ENCODE data around the gene SEMA5A.

The SEMA5A gene

DNA sequence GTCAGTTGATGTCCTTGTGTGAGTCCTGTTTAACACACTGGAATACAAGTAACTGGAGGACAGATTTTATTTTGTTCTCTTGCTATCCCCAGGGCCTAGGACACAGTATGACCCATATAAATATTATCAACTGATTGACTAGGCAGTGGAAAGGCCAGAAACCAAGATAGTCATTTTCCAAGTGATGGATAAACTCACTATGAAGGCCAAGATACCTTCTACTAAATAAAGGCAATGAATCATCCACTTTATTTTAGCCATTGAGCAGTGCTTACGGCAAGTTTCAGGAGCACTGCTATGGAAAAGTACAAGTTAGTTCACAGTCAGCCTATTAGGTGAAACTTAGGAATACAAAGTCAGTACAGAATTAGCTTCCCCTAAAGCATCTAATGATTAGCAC is 153.2 kb downstream of the SEMA5A start:
- CTCF ChIA-PET = interaction anchor here (1.0 to 2.0 kb wide), 4 partner anchors 9 to 29 kb away, joined by 3 to 7 read pairs (median 4); no protein-coding TSS in a partner anchor
- POLR2A ChIA-PET = no interaction called here
- DNase-seq (ENCODE audit: extremely low spot score) = no peak
- TF ChIP-seq, protein P1, sequence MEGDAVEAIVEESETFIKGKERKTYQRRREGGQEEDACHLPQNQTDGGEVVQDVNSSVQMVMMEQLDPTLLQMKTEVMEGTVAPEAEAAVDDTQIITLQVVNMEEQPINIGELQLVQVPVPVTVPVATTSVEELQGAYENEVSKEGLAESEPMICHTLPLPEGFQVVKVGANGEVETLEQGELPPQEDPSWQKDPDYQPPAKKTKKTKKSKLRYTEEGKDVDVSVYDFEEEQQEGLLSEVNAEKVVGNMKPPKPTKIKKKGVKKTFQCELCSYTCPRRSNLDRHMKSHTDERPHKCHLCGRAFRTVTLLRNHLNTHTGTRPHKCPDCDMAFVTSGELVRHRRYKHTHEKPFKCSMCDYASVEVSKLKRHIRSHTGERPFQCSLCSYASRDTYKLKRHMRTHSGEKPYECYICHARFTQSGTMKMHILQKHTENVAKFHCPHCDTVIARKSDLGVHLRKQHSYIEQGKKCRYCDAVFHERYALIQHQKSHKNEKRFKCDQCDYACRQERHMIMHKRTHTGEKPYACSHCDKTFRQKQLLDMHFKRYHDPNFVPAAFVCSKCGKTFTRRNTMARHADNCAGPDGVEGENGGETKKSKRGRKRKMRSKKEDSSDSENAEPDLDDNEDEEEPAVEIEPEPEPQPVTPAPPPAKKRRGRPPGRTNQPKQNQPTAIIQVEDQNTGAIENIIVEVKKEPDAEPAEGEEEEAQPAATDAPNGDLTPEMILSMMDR (IDR thresholded peaks at IDR 0.05; ENCODE audit: control extremely low read depth, extremely low read depth, low read depth, missing control alignments) = no peak

DNA sequence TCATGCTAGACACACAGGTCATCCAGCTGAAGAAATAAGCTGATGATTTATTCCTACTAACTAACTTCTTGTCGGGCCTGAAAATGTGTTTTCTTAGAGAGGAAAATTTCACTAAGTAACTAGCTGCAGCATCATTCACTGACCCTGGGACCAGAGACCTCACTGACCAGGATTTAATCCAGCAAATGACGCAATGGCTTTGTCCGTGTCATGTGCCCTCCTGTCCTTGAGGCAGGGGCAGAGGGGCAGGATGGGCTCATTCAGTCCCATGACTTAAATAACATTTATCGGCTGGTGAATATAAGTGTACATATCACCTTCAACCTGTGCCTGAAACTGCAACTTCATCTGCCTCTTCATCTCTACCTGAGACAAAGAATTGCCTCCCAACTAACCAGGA is 154.8 kb downstream of the SEMA5A start:
- TF ChIP-seq, protein P1 (IDR thresholded peaks at IDR 0.05; ENCODE audit: control extremely low read depth, extremely low read depth, low read depth, missing control alignments) = no peak
- POLR2A ChIA-PET = no interaction called here
- DNase-seq (ENCODE audit: extremely low spot score) = no peak
- CTCF ChIA-PET = interaction anchor here (1.0 to 1.3 kb wide), 2 partner anchors 13 to 20 kb away, joined by 3 read pairs; no protein-coding TSS in a partner anchor

DNA sequence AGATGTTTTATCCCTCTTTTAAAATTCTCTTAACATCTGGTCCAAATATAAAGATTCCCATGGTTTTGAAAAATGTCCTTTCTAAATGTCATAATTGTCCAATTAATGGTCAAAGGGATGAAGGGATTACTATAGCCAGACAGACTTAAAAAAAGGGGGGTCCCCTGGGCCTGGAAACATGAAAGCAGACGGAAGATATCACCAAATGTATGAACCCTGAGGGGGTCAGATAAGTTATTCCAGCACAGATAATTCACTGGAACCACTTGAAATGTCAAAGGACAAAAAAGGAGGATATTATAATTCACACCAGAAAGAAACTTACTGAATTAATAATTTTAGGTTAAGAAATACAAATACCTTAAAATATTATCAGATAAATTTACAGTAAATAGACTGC is 155.8 kb downstream of the SEMA5A start:
- CTCF ChIA-PET = no interaction called here
- POLR2A ChIA-PET = no interaction called here
- no peak for DNase-seq (ENCODE audit: extremely low spot score)
- TF ChIP-seq, protein P1 (IDR thresholded peaks at IDR 0.05; ENCODE audit: control extremely low read depth, extremely low read depth, low read depth, missing control alignments) = no peak

DNA sequence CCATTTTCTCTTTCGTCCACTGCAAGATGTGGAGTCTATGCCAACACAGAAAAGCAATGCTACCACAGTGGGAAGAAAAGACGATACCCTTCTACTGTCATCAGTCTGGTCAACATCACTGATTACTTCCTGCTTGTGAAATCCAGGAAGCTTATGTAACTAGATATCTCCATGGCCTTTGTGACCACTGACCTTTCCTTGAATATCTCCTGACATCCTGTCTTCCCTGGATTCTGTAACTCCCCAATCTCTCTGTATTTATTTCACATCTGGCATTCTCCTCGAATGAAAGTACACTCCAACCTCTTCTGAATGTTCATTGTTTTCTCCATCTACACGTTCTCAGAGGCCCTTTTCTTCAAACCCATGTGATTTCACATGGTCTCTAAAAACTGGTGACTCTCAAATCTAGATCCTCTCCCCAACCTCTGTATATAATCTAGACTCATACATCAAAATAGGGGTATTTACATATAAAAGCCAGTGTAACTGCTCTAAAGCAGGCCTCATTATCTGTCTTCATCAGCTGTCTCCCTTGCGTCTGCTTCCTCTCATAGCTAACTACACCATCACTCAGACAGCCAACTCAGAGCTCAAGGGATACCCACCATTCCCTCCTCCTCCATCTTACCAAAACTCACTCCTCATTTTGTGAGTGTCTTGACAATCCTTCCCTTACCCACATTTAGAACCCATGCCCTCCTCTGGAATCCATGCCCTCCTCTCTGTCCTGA is 156.8 kb downstream of the SEMA5A start:
- CTCF ChIA-PET = interaction anchor here (1.4 to 1.8 kb wide), 2 partner anchors 11 to 67 kb away, joined by 3 to 6 read pairs; no protein-coding TSS in a partner anchor
- no peak for DNase-seq (ENCODE audit: extremely low spot score)

DNA sequence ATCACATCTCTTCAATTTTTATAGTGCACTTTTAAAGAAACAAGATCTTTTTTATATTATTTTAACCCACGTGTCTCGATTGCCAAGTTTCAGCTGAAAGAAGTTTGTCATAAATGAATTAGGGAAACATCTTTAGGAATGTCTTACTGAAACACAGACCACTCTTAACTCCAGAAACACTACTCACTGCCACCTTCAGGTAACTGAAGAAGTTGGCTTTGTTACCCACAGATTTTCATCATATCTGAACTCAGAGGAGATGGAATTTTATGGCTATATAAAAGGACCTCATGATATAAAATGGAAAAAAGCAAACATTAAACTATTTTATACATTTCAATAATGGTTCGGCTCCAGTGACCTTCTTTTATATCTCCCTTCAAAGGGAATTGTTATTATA is 158.0 kb downstream of the SEMA5A start:
- TF ChIP-seq, protein P1 (IDR thresholded peaks at IDR 0.05; ENCODE audit: control extremely low read depth, extremely low read depth, low read depth, missing control alignments) = no peak
- DNase-seq (ENCODE audit: extremely low spot score) = no peak
- POLR2A ChIA-PET = no interaction called here
- CTCF ChIA-PET = interaction anchor here (1.8 to 7.0 kb wide), 3 partner anchors 9 to 24 kb away, joined by 4 to 45 read pairs (median 6); no protein-coding TSS in a partner anchor

More for the DNA sequence above, 156.8 kb downstream of the SEMA5A start:
- TF ChIP-seq, protein P1 (IDR thresholded peaks at IDR 0.05; ENCODE audit: control extremely low read depth, extremely low read depth, low read depth, missing control alignments) = no peak
- POLR2A ChIA-PET = no interaction called here

DNA sequence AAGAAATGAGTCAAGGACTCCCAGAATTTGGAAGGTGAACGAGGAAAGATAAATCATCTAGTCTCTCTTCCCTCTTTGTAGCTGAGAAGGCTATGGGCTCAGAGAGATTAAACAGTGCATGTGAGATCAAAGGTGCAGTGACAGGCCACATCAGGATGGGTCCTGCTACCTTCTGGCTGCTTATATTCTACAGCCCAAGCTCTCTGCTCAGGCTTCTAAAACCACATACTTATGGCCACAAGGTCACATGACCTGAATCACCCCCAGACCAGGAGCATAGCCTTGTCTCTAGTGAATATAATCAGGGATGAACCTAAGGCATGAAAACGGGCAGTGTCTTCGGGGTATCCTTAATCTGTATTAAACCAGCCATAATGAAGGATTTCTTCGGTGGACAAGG is 158.9 kb downstream of the SEMA5A start:
- DNase-seq (ENCODE audit: extremely low spot score) = no peak
- ChIA-PET CTCF (interaction anchor here (0.7 to 7.0 kb wide), 4 partner anchors 10 to 28 kb away, joined by 3 to 45 read pairs (median 4); no protein-coding TSS in a partner anchor), POLR2A (interaction anchor here (0.5 kb wide), 1 partner anchor 1221 kb away, joined by 3 read pairs; no protein-coding TSS in a partner anchor)
- TF ChIP-seq, protein P1 (IDR thresholded peaks at IDR 0.05; ENCODE audit: control extremely low read depth, extremely low read depth, low read depth, missing control alignments) = no peak
